Parathyroid adenoma (tissue), 2 donors: Measurements from ENCODE around the gene GNLY.

Experiments
- H2AFZ ChIP-seq: fragments of 300-600 bp; sonication (generic); one replicate; pipeline ENCODE4 v1.7.0; 2017; ENCODE audit warnings: antibody characterized with exemption, mild to moderate bottlenecking
- H3K27ac ChIP-seq: fragments of 300-600 bp; sonication (generic); one replicate; pipeline ENCODE4 v1.7.0; 2017
- H3K27me3 ChIP-seq: fragments of 300-600 bp; sonication (generic); one replicate; pipeline ENCODE4 v1.7.0; 2017; ENCODE audit warnings: low read length; ENCODE audit not compliant: control insufficient read depth, insufficient read depth
- H3K36me3 ChIP-seq: fragments of 300-600 bp; sonication (generic); one replicate; pipeline ENCODE4 v1.7.0; 2017; ENCODE audit warnings: low read length; ENCODE audit not compliant: control insufficient read depth, insufficient read depth
- H3K4me1 ChIP-seq: fragments of 300-600 bp; sonication (generic); one replicate; pipeline ENCODE4 v1.7.0; 2017; ENCODE audit warnings: control low read depth
- H3K4me2 ChIP-seq: fragments of 300-600 bp; sonication (generic); one replicate; pipeline ENCODE4 v1.7.0; 2017; ENCODE audit warnings: low read length
- H3K4me3 ChIP-seq: fragments of 300-600 bp; sonication (generic); one replicate; pipeline ENCODE4 v1.7.0; 2017; ENCODE audit warnings: low read depth, low read length
- H3K79me2 ChIP-seq: fragments of 300-600 bp; sonication (generic); one replicate; pipeline ENCODE4 v1.7.0; 2017; ENCODE audit warnings: control low read depth
- H3K9ac ChIP-seq: fragments of 300-600 bp; sonication (generic); one replicate; pipeline ENCODE4 v1.7.0; 2017; ENCODE audit warnings: mild to moderate bottlenecking
- H3K9me3 ChIP-seq: fragments of 300-600 bp; sonication (generic); one replicate; pipeline ENCODE4 v1.7.0; 2017; ENCODE audit warnings: low read length; ENCODE audit not compliant: control insufficient read depth
- CTCF ChIP-seq: fragments of 300-600 bp; sonication (generic); IDR thresholded peaks from one replicate; pipeline ENCODE4 v1.7.0; 2017; ENCODE audit warnings: antibody characterized with exemption, mild to moderate bottlenecking
- donor health status: primary hyperparathyroidism.

GNLY gene

DNA sequence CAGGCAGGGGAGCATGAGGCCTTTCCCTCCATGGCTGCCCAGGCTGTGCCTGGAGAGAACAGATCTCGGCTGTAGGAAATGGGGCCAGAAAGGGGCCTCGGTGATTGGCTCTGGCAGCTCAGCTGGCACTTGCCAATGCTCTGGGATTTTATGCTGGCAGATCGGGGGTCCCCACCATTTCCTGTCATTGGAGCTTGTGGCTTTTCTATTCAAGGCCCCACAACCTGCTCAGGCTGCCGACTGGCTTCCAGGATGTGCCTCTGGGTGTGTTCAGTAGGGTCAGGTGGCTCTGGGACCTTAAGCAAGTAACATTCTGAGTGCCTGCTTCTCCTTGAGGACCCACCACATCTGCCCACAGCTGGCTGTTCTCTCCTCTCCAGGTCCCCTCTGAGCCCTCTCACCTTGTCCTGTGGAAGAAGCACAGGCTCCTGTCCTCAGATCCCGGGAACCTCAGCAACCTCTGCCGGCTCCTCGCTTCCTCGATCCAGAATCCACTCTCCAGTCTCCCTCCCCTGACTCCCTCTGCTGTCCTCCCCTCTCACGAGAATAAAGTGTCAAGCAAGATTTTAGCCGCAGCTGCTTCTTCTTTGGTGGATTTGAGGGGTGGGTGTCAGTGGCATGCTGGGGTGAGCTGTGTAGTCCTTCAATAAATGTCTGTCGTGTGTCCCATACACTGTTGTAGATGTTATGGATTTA is 4.2 kb downstream of the GNLY start:
- H3K9ac ChIP-seq: no peak overlapping the region
- H3K79me2 ChIP-seq: no peaks in the 10 kb centered on the region
- no peaks in the 10 kb centered on the region for H3K9me3 ChIP-seq
- H2AFZ ChIP-seq: no peak overlapping the region
- H3K4me2 ChIP-seq: no peak overlapping the region
- no peak overlapping the region for H3K27ac ChIP-seq
- no peaks in the 10 kb centered on the region for H3K36me3 ChIP-seq
- H3K4me3 ChIP-seq: no peak overlapping the region
- no peaks in the 10 kb centered on the region for H3K4me1 ChIP-seq
- TF ChIP-seq CTCF: no peak
- H3K27me3 ChIP-seq: no peaks in the 10 kb centered on the region

DNA sequence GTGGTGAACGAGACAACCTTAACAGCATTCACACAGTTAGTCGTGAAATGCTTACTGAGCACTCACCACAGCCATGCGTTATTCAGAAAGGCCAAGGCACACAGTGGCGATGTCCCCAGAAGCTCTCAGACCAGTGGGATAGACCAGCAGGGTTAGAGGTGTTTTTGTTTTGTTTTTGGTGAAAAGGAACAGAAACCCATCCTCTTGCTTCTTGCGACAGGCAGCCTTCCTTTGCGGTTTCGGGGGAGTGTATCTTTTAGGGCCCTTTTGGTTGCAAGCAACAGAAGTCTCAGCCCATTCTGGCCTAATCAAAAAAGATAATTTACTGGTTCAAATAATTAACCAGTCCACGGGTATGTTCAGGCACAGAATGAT is 4.7 kb downstream of the GNLY start:
- Histone ChIP-seq H3K27me3 (no peaks in the 10 kb centered on the region), H3K4me2 (no peak overlapping the region), H3K79me2 (no peaks in the 10 kb centered on the region), H3K36me3 (no peaks in the 10 kb centered on the region), H2AFZ (no peak overlapping the region), H3K9ac (no peak overlapping the region), H3K4me3 (no peak overlapping the region), H3K27ac (no peak overlapping the region), H3K9me3 (no peaks in the 10 kb centered on the region), H3K4me1 (no peaks in the 10 kb centered on the region)
- no peak for TF ChIP-seq CTCF

DNA sequence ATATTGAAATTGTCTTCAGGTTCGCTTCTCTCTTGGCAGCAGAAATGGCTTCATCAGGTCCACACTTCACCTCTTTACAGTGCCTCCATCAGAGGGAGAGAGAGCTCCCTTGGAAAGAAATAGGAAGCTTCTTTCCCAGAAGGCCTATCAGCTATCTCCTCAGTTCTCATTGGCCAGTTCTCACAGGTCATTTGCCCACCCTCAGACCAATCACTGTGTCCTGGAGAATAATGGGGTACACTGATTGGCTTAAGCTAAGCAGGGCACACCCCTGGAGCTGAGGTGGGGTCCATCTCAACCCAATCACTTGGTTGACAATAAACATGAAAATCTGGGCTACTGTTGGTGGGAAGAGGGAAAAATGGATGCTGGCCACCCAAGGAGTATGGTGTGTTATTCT is 5.2 kb downstream of the GNLY start:
- Histone ChIP-seq H3K79me2 (no peaks in the 10 kb centered on the region), H3K4me3 (no peak overlapping the region), H3K9ac (no peak overlapping the region), H3K4me2 (no peak overlapping the region), H2AFZ (no peak overlapping the region), H3K9me3 (no peaks in the 10 kb centered on the region), H3K27ac (no peak overlapping the region), H3K36me3 (no peaks in the 10 kb centered on the region), H3K4me1 (no peaks in the 10 kb centered on the region), H3K27me3 (no peaks in the 10 kb centered on the region)
- TF ChIP-seq CTCF: no peak

GRCh38 chr2:85702172-85702571 is 8.0 kb downstream of the GNLY start:
- Histone ChIP-seq H3K9me3 (no peaks in the 10 kb centered on the region), H2AFZ (no peak overlapping the region), H3K79me2 (no peaks in the 10 kb centered on the region), H3K4me3 (no peak overlapping the region), H3K4me1 (no peaks in the 10 kb centered on the region), H3K27ac (no peak overlapping the region), H3K4me2 (no peak overlapping the region), H3K36me3 (no peaks in the 10 kb centered on the region), H3K27me3 (no peaks in the 10 kb centered on the region), H3K9ac (no peak overlapping the region)
- no peak for TF ChIP-seq CTCF

DNA sequence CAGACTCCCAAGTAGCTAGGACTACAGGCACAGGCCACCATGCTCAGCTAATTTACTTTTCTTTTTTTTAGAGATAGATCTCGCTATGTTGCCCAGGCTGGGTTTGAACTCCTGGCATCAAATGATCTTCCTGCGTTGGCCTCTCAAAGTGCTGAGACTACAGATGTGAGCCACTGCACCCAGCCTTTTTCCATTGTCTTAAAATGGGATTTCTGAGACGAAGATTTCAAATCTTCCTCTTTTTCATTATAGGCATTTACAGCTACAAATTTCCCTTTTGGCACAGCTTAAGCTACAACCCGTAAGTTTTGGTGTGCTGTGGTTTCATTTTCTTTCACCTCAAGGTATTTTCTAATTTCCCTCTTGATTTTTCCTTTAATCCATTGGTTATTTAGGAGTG is 8.6 kb downstream of the GNLY start:
- Histone ChIP-seq H3K4me1 (no peaks in the 10 kb centered on the region), H2AFZ (no peak overlapping the region), H3K79me2 (no peaks in the 10 kb centered on the region), H3K36me3 (no peaks in the 10 kb centered on the region), H3K9ac (no peak overlapping the region), H3K27me3 (no peaks in the 10 kb centered on the region), H3K27ac (no peak overlapping the region), H3K9me3 (no peaks in the 10 kb centered on the region), H3K4me2 (no peak overlapping the region), H3K4me3 (no peak overlapping the region)
- no peak for TF ChIP-seq CTCF
